GM12891 (cell line): ENCODE data around the gene CDX4.

Source experiments
- PAX5 ChIP-seq: IDR thresholded peaks from 2 replicates; pipeline ENCODE4 v1.6.1; 2011; ENCODE audit warnings: low read length, moderate library complexity, mild to moderate bottlenecking; ENCODE audit not compliant: insufficient read depth, severe bottlenecking
- POLR2A ChIP-seq: IDR thresholded peaks from 2 replicates; pipeline ENCODE4 v1.6.1; 2011; ENCODE audit warnings: low read depth, low read length, control low read depth
- POLR2AphosphoS5 ChIP-seq: IDR thresholded peaks from 2 replicates; pipeline ENCODE4 v1.6.1; 2011; ENCODE audit warnings: low read depth, low read length, control low read depth
- POU2F2 ChIP-seq: IDR thresholded peaks from 2 replicates; pipeline ENCODE4 v1.6.1; 2011; ENCODE audit warnings: low read depth, mild to moderate bottlenecking, control low read depth, low read length, moderate library complexity
- SPI1 ChIP-seq: IDR thresholded peaks from 2 replicates; pipeline ENCODE4 v1.6.1; 2011; ENCODE audit warnings: low read depth, low read length, control low read depth
- TAF1 ChIP-seq: IDR thresholded peaks from 2 replicates; pipeline ENCODE4 v1.6.1; 2011; ENCODE audit warnings: low read depth, low read length, control low read depth

GRCh38 chrX:73455171-73455570, 8.3 kb downstream of the CDX4 start:
- TF ChIP-seq POLR2A (no peak), POU2F2 (no peak), TAF1 (no peak), POLR2AphosphoS5 (no peak), SPI1 (no peak), PAX5 (no peak)
